ENCODE measurements around the gene HNRNPLL.
"Not testable (repeated sequence)": the region's sequence is repeated elsewhere in the genome, so short reads cannot be mapped to it uniquely, and the experiment has no call there.

HNRNPLL gene

GRCh38 chr2:38602732-38603401, at the start of gene HNRNPLL:
Gene HNRNPLL, minus strand, starts transcription at chr2:38602928. Its CDS starts 302 bp downstream, at chr2:38602626.
- DNase-seq (ENCODE audit: extremely low read depth in 1 of 2, low read depth in 1 of 2) = peak; percentile 94 to 95

GRCh38 chr2:38650717-38651116, 48.0 kb upstream of the HNRNPLL start:
- no peak for DNase-seq (ENCODE audit: extremely low read depth in 1 of 2, low read depth in 1 of 2)

- no peak for DNase-seq (ENCODE audit: extremely low read depth in 1 of 2, low read depth in 1 of 2)
Observed at GRCh38 chr2:38650012-38650411, 47.3 kb upstream of the HNRNPLL start.

GRCh38 chr2:38649176-38649728, 46.5 kb upstream of the HNRNPLL start:
- no peak for DNase-seq (ENCODE audit: extremely low read depth in 1 of 2, low read depth in 1 of 2)

GRCh38 chr2:38648107-38648761, 45.5 kb upstream of the HNRNPLL start:
- DNase-seq (ENCODE audit: extremely low read depth in 1 of 2, low read depth in 1 of 2) = no peak

- not testable (repeated sequence) for DNase-seq (ENCODE audit: extremely low read depth in 1 of 2, low read depth in 1 of 2)
Observed at GRCh38 chr2:38643683-38644511, 41.2 kb upstream of the HNRNPLL start.

GRCh38 chr2:38643021-38643671, 40.4 kb upstream of the HNRNPLL start:
- DNase-seq (ENCODE audit: extremely low read depth in 1 of 2, low read depth in 1 of 2) = no peak

GRCh38 chr2:38642373-38643017, 39.8 kb upstream of the HNRNPLL start:
- not testable (repeated sequence) for DNase-seq (ENCODE audit: extremely low read depth in 1 of 2, low read depth in 1 of 2)

GRCh38 chr2:38636069-38636468, 33.3 kb upstream of the HNRNPLL start:
- DNase-seq (ENCODE audit: extremely low read depth in 1 of 2, low read depth in 1 of 2) = no peak

GRCh38 chr2:38635139-38635538, 32.4 kb upstream of the HNRNPLL start:
- no peak for DNase-seq (ENCODE audit: extremely low read depth in 1 of 2, low read depth in 1 of 2)

GRCh38 chr2:38634684-38635083, 32.0 kb upstream of the HNRNPLL start:
- no peak for DNase-seq (ENCODE audit: extremely low read depth in 1 of 2, low read depth in 1 of 2)

- no peak for DNase-seq (ENCODE audit: extremely low read depth in 1 of 2, low read depth in 1 of 2)
Observed at GRCh38 chr2:38633895-38634294, 31.2 kb upstream of the HNRNPLL start.

GRCh38 chr2:38632980-38633379, 30.3 kb upstream of the HNRNPLL start:
- no peak for DNase-seq (ENCODE audit: extremely low read depth in 1 of 2, low read depth in 1 of 2)

- DNase-seq (ENCODE audit: extremely low read depth in 1 of 2, low read depth in 1 of 2) = no peak
Observed at GRCh38 chr2:38631976-38632375, 29.2 kb upstream of the HNRNPLL start.

- DNase-seq (ENCODE audit: extremely low read depth in 1 of 2, low read depth in 1 of 2) = no peak
Observed at GRCh38 chr2:38629684-38630083, 27.0 kb upstream of the HNRNPLL start.

GRCh38 chr2:38627391-38627790, 24.7 kb upstream of the HNRNPLL start:
- no peak for DNase-seq (ENCODE audit: extremely low read depth in 1 of 2, low read depth in 1 of 2)

GRCh38 chr2:38626326-38627035, 23.8 kb upstream of the HNRNPLL start:
- DNase-seq (ENCODE audit: extremely low read depth in 1 of 2, low read depth in 1 of 2) = no peak

- DNase-seq (ENCODE audit: extremely low read depth in 1 of 2, low read depth in 1 of 2) = no peak
Observed at GRCh38 chr2:38622210-38622609, 19.5 kb upstream of the HNRNPLL start.

- DNase-seq (ENCODE audit: extremely low read depth in 1 of 2, low read depth in 1 of 2) = no peak
Observed at GRCh38 chr2:38621018-38621417, 18.3 kb upstream of the HNRNPLL start.

Measured in stimulated activated CD8-positive, alpha-beta memory T cell treated with anti-CD3 and anti-CD28 coated beads, Interleukin-7, amount 100 ng/mL, for 48 hours (primary cell).